HepG2 (cell line): ENCODE measurements around the gene CACNA1G. TPM values are rescaled to one million over a fixed set of nuclear protein-coding genes. Genes with fewer than 3 reads are reported as not detected.
A peak's percentile ranks its signal among the peaks of the same experiment; 100 is the strongest.

Experiments used
- ATAC-seq: fragments of 200-7000 bp; cut with Tn5 transposase; 3 replicates; pipeline ENCODE4 v1.9.1; 2020; ENCODE audit warnings: mild to moderate bottlenecking, moderate library complexity
- BruUV-seq: library from RNA; stranded (reverse); fragments of 400-500 nt; replicated peaks from 2 replicates; lab custom pipeline; 2021; lab: Mats Ljungman, UMichigan
- CTCF ChIA-PET: fragments of 300-600 bp; formaldehyde crosslinking; extraction: SDS; loops from one replicate; lab custom pipeline; 2021; ENCODE audit warnings: low total read pairs, inconsistent platforms, low intra/inter-chr PET ratio; lab: Yijun Ruan, JAX
- POLR2A ChIA-PET: fragments of 350-600 bp; sonication (Branson Sonifier 250); formaldehyde crosslinking; loops from one replicate; lab custom pipeline; 2020; ENCODE audit warnings: antibody characterized with exemption, inconsistent platforms; lab: Yijun Ruan, JAX
- DNase-seq: peaks from one replicate; pipeline ENCODE4 v3.0.0-alpha.2; 2015; ENCODE audit warnings: low spot score
- FAIRE-seq: peaks from 3 replicates; lab custom pipeline; 2011; peaks lifted over from hg19 to GRCh38; lab: Jason Lieb, UNC
- H2AFZ ChIP-seq: one replicate; pipeline ENCODE4 v1.6.1; 2011; ENCODE audit warnings: low read length, inconsistent platforms
- H3K27ac ChIP-seq: fragments of 300-600 bp; 3 replicates; pipeline ENCODE4 v1.8.0; 2011; ENCODE audit warnings: mixed run types, mild to moderate bottlenecking, mixed read lengths, low read length, inconsistent platforms; ENCODE audit not compliant: insufficient read depth; ENCODE audit errors: extremely low read length
- H3K27me3 ChIP-seq, 2 experiments: fragments of 200-600 bp in 1 of 2; 2 replicates in 1 of 2; 3 replicates in 1 of 2; pipeline versions ENCODE4 v1.6.0 to v1.8.0; 2011; ENCODE audit warnings: low read length in 2 of 2, mild to moderate bottlenecking in 2 of 2, moderate library complexity in 2 of 2, inconsistent platforms in 1 of 2; ENCODE audit not compliant: insufficient read depth in 2 of 2, control insufficient read depth in 1 of 2
- H3K36me3 ChIP-seq, 2 experiments: fragments of 200-600 bp in 1 of 2; replicated peaks in 1 of 2; 2 replicates in 1 of 2; 3 replicates in 1 of 2; pipeline versions ENCODE4 v1.5.1 to v1.8.0; 2011; ENCODE audit warnings: low read length in 2 of 2, inconsistent platforms in 1 of 2; ENCODE audit not compliant: insufficient read depth in 2 of 2, control insufficient read depth in 1 of 2
- H3K4me1 ChIP-seq: 2 replicates; pipeline ENCODE4 v1.5.1; 2012; ENCODE audit warnings: low read length, inconsistent platforms; ENCODE audit not compliant: insufficient read depth
- H3K4me2 ChIP-seq: 2 replicates; pipeline ENCODE4 v1.6.0; 2011; ENCODE audit warnings: low read depth, low read length, inconsistent platforms
- H3K4me3 ChIP-seq, 3 experiments: fragments of 200-600 bp in 1 of 3; sonication (generic), shearing (Covaris generic) in 1 of 3; replicated peaks in 1 of 3; 2 replicates each; pipeline ENCODE4 v1.5.1; 2011 to 2016; ENCODE audit warnings: low read length in 3 of 3, inconsistent platforms in 2 of 3, low read depth in 2 of 3, mild to moderate bottlenecking in 2 of 3, control low read depth in 1 of 3, mixed read lengths in 1 of 3; ENCODE audit not compliant: insufficient read depth in 1 of 3
- H3K79me2 ChIP-seq: one replicate; pipeline ENCODE4 v1.6.1; 2011; ENCODE audit warnings: low read length, inconsistent platforms; ENCODE audit not compliant: insufficient read depth
- H3K9ac ChIP-seq: 2 replicates; pipeline ENCODE4 v1.6.0; 2011; ENCODE audit warnings: mild to moderate bottlenecking, low read depth, low read length, inconsistent platforms; ENCODE audit not compliant: insufficient read depth
- H3K9me3 ChIP-seq: 2 replicates; pipeline ENCODE4 v1.5.1; 2012; ENCODE audit warnings: mild to moderate bottlenecking, low read length
- H4K20me1 ChIP-seq: 2 replicates; pipeline ENCODE4 v1.6.0; 2011; ENCODE audit warnings: inconsistent platforms, mild to moderate bottlenecking, low read length, moderate library complexity; ENCODE audit not compliant: insufficient read depth
- GPN1 ChIP-seq: sonication (generic); formaldehyde crosslinking; IDR thresholded peaks from 2 replicates; pipeline ENCODE4 v1.5.1; 2020; ENCODE audit warnings: missing genetic modification reagents, borderline replicate concordance
- HNRNPK ChIP-seq: fragments of 200-400 bp; formaldehyde crosslinking; IDR thresholded peaks from 2 replicates; pipeline ENCODE4 v1.6.1; 2018; ENCODE audit warnings: low read length, low read depth, moderate library complexity, mild to moderate bottlenecking; ENCODE audit not compliant: poor library complexity, severe bottlenecking
- KLF16 ChIP-seq, 2 experiments: sonication (generic) in 1 of 2; formaldehyde crosslinking in 1 of 2; IDR thresholded peaks; 2 replicates each; pipeline versions ENCODE4 v1.6.1 to v1.8.0; 2016 to 2023; ENCODE audit warnings: missing genetic modification reagents in 2 of 2, missing compliant biosample characterization in 1 of 2
- PCBP2 ChIP-seq: fragments of 200-400 bp; formaldehyde crosslinking; optimal IDR thresholded peaks from 2 replicates; pipeline ENCODE3; 2018; ENCODE audit warnings: low read length, low read depth; ENCODE audit not compliant: poor library complexity, severe bottlenecking
- RNF2 ChIP-seq: fragments of 450-650 bp; conservative IDR thresholded peaks from 2 replicates; pipeline ENCODE4 v1.6.1; 2016; ENCODE audit warnings: low read depth
- RORA ChIP-seq: sonication (generic); formaldehyde crosslinking; IDR thresholded peaks from 2 replicates; pipeline ENCODE4 v1.5.0; 2020; ENCODE audit warnings: mild to moderate bottlenecking, missing genetic modification reagents, moderate library complexity
- SRF ChIP-seq: IDR thresholded peaks from 2 replicates; pipeline ENCODE4 v1.6.1; 2011; ENCODE audit warnings: mild to moderate bottlenecking, low read depth, low read length, moderate library complexity
- STAT6 ChIP-seq: sonication (generic); formaldehyde crosslinking; IDR thresholded peaks from 2 replicates; pipeline ENCODE4 v1.4.0; 2020; ENCODE audit warnings: missing genetic modification reagents, mild to moderate bottlenecking, borderline replicate concordance
- ZHX1 ChIP-seq: sonication (generic); formaldehyde crosslinking; IDR thresholded peaks from 2 replicates; pipeline ENCODE4 v1.8.1; 2022; ENCODE audit warnings: low read depth, mild to moderate bottlenecking, missing genetic modification reagents
- ZNF362 ChIP-seq: sonication (generic); formaldehyde crosslinking; IDR thresholded peaks from 2 replicates; pipeline ENCODE4 v1.4.0; 2020; ENCODE audit warnings: missing genetic modification reagents, mild to moderate bottlenecking, borderline replicate concordance
- ZNF431 ChIP-seq: sonication (generic); formaldehyde crosslinking; IDR thresholded peaks from 2 replicates; pipeline ENCODE4 v1.9.0; 2022; ENCODE audit warnings: missing genetic modification reagents, low read depth, mild to moderate bottlenecking, borderline replicate concordance
- ZNF589 ChIP-seq: sonication (generic); formaldehyde crosslinking; conservative IDR thresholded peaks from 2 replicates; pipeline ENCODE4 v1.8.0; 2022; ENCODE audit warnings: mild to moderate bottlenecking, moderate library complexity, missing genetic modification reagents
- ZNF598 ChIP-seq: sonication (generic); formaldehyde crosslinking; IDR thresholded peaks from 2 replicates; pipeline ENCODE4 v1.5.1; 2020; ENCODE audit warnings: mild to moderate bottlenecking, missing genetic modification reagents, borderline replicate concordance
- ZNF652 ChIP-seq: IDR thresholded peaks from 2 replicates; pipeline ENCODE4 v1.6.1; 2016; ENCODE audit warnings: low read depth, borderline replicate concordance
- ZNF883 ChIP-seq: sonication (generic); formaldehyde crosslinking; IDR thresholded peaks from 2 replicates; pipeline ENCODE4 v1.5.1; 2020; ENCODE audit warnings: mild to moderate bottlenecking, missing genetic modification reagents; ENCODE audit errors: not compliant biosample characterization
- ZSCAN25 ChIP-seq: sonication (generic); formaldehyde crosslinking; IDR thresholded peaks from 2 replicates; pipeline ENCODE4 v1.8.0; 2022; ENCODE audit warnings: mild to moderate bottlenecking, missing genetic modification reagents
- WGBS: methylation state at CpG from one replicate; pipeline ENCODE4 v1.1.6; 2017; ENCODE audit warnings: low lambda C conversion rate; 5-methylcytosine and 5-hydroxymethylcytosine counted together
- in situ Hi-C: cut with HindIII; loops from 2 replicates; pipeline ENCODE4 v1.10.0; 2017; ENCODE audit warnings: low pct_unique_long_range_greater_than_20kb; ENCODE audit not compliant: extremely low pct_ligation_motif_present
- intact Hi-C: fragments of 100-400 bp; cut with micrococcal nuclease; formaldehyde crosslinking; loops from one replicate; pipeline ENCODE4 v1.10.0; 2022; ENCODE audit not compliant: unreplicated experiment
- polyA plus RNA-seq, 8 experiments: library from polyadenylated mRNA; depleted of rRNA in 3 of 8; stranded (reverse) in 7 of 8; unstranded in 1 of 8; fragments of >200 nt; fragmentation: Illumina TruSeq in 4 of 8; extraction: Trizol in 4 of 8; gene quantifications; 2 replicates each; pipeline versions ENCODE4 v1.2.1 to v1.2.3, GENCODE V29; 2011 to 2016; ENCODE audit warnings: low read depth in 4 of 8, missing spikeins in 1 of 8, mixed read lengths in 1 of 8; ENCODE audit not compliant: insufficient read depth in 1 of 8
- total RNA-seq, 5 experiments: library from RNA; depleted of rRNA; stranded (reverse); fragments of >200 nt; fragmentation: Illumina TruSeq; extraction: Trizol; gene quantifications; 2 replicates each; pipeline ENCODE4 v1.2.3, GENCODE V29; 2016; ENCODE audit warnings: low read depth in 1 of 5

Gene CACNA1G
- total and polyA plus RNA-seq, 2 of the 13 experiments (the other 11 are each of a cell fraction or from before 2014, with no cell fraction given), result 0.02 TPM; not detected in 1

GRCh38 chr17:50649042-50649908 lies 88.8 kb downstream of the CACNA1G start:
- no peak overlapping the region for H2AFZ ChIP-seq
- no TSS peak for BruUV-seq
- CTCF ChIA-PET, result no interaction called here
- no peaks in the 10 kb centered on the region for H3K27me3 ChIP-seq
- no peak overlapping the region for H3K9ac ChIP-seq
- in situ Hi-C loops (no loop called here), intact Hi-C loops (no loop called here)
- WGBS, result 93% methylated on average over 7 of the region's 7 CpGs
- POLR2A ChIA-PET, result interaction anchor here (0.7 to 1.8 kb wide), 4 partner anchors 11 to 43 kb away, joined by 3 to 5 read pairs (median 4); no protein-coding TSS in a partner anchor
- peaks cover 29% of the 10 kb centered on the region for H3K4me1 ChIP-seq
- no peak overlapping the region for H3K4me2 ChIP-seq
- no peak for DNase-seq
- H4K20me1 ChIP-seq, result no peaks in the 10 kb centered on the region
- ATAC-seq, result no peak
- FAIRE-seq, result no peak
- H3K36me3 ChIP-seq, result no peaks in the 10 kb centered on the region
- no peak overlapping the region for H3K27ac ChIP-seq
- H3K79me2 ChIP-seq, result no peaks in the 10 kb centered on the region
- H3K9me3 ChIP-seq, result peaks cover 9% of the 10 kb centered on the region
- H3K4me3 ChIP-seq, result no peak overlapping the region
- no peak for TF ChIP-seq ZNF598 (CRISPR knock-in tag)
- no peak for TF ChIP-seq ZNF431 (CRISPR knock-in tag)
- no peak for TF ChIP-seq ZHX1 (CRISPR knock-in tag)
- no peak for TF ChIP-seq ZNF589 (CRISPR knock-in tag)
- no peak for TF ChIP-seq STAT6 (CRISPR knock-in tag)
- no peak for TF ChIP-seq GPN1 (CRISPR knock-in tag)
- peak; percentile 78 for TF ChIP-seq HNRNPK
- peak; percentile 84 for TF ChIP-seq PCBP2
- no peak for TF ChIP-seq ZNF362
- TF ChIP-seq SRF, result peak; percentile 98
- no peak for TF ChIP-seq KLF16 (CRISPR knock-in tag; IDR thresholded peaks at IDR 0.05)
- no peak for TF ChIP-seq ZNF652 (CRISPR knock-in tag)
- no peak for TF ChIP-seq ZNF883
- no peak for TF ChIP-seq RNF2
- TF ChIP-seq RORA (CRISPR knock-in tag), result no peak
- TF ChIP-seq ZSCAN25, result no peak
